A673 (cell line): Measurements from ENCODE around the gene MAP2K6. TPM values are rescaled to one million over a fixed set of nuclear protein-coding genes. Genes with fewer than 3 reads are reported as not detected.

Experiments
- BruUV-seq: library from RNA; stranded (reverse); fragments of 400-500 nt; replicated peaks from 2 replicates; lab custom pipeline; 2021; lab: Mats Ljungman, UMichigan
- CTCF ChIA-PET: fragments of 300-600 bp; sonication (Branson Sonifier 250); formaldehyde crosslinking; loops from one replicate; lab custom pipeline; 2022; ENCODE audit warnings: antibody characterized with exemption; lab: Charles Lee
- POLR2A ChIA-PET: fragments of 300-600 bp; sonication (Branson Sonifier 250); formaldehyde crosslinking; loops from one replicate; lab custom pipeline; 2022; ENCODE audit warnings: antibody characterized with exemption; ENCODE audit not compliant: low non-redundant PET; lab: Charles Lee
- DNase-seq: peaks from one replicate; pipeline ENCODE4 v3.0.0-alpha.2; 2015; ENCODE audit warnings: low spot score
- H3K27ac ChIP-seq: fragments of 200-600 bp; sonication (generic); 2 replicates; pipeline ENCODE4 v1.5.1; 2016; ENCODE audit warnings: mixed run types, low read depth, mild to moderate bottlenecking, mixed read lengths, antibody characterized with exemption, low read length; ENCODE audit not compliant: poor library complexity, severe bottlenecking
- H3K27me3 ChIP-seq: fragments of 200-600 bp; sonication (generic); replicated peaks from 2 replicates; pipeline ENCODE4 v1.6.1; 2017; ENCODE audit warnings: mixed run types, low read depth, mild to moderate bottlenecking, mixed read lengths, antibody characterized with exemption, low read length; ENCODE audit not compliant: insufficient read depth, poor library complexity
- H3K36me3 ChIP-seq: fragments of 200-600 bp; sonication (generic); 2 replicates; pipeline ENCODE4 v1.6.1; 2016; ENCODE audit warnings: mixed run types, mild to moderate bottlenecking, mixed read lengths, antibody characterized with exemption, low read length; ENCODE audit not compliant: insufficient read depth, poor library complexity, severe bottlenecking
- H3K4me1 ChIP-seq: fragments of 200-600 bp; sonication (generic); 2 replicates; pipeline ENCODE4 v1.6.1; 2017; ENCODE audit warnings: mixed run types, mild to moderate bottlenecking, mixed read lengths, antibody characterized with exemption, low read length; ENCODE audit not compliant: insufficient read depth, poor library complexity, severe bottlenecking
- H3K4me3 ChIP-seq: fragments of 200-600 bp; sonication (generic); 2 replicates; pipeline ENCODE4 v1.5.1; 2016; ENCODE audit warnings: low read depth, mixed run types, mild to moderate bottlenecking, mixed read lengths, low read length; ENCODE audit not compliant: poor library complexity, severe bottlenecking
- H3K9me3 ChIP-seq: fragments of 200-600 bp; sonication (generic); 2 replicates; pipeline ENCODE4 v1.6.1; 2016; ENCODE audit warnings: mixed run types, low read depth, mild to moderate bottlenecking, mixed read lengths, antibody characterized with exemption, low read length; ENCODE audit not compliant: poor library complexity, severe bottlenecking
- CTCF ChIP-seq: fragments of 300-800, 200-600 bp; sonication (generic); conservative IDR thresholded peaks from 2 replicates; pipeline ENCODE4 v1.5.1; 2017; ENCODE audit warnings: low read depth, mild to moderate bottlenecking, antibody characterized with exemption, low read length, moderate library complexity, mixed read lengths
- EZH2 ChIP-seq: fragments of 200-600 bp; sonication (generic); IDR thresholded peaks from 2 replicates; pipeline ENCODE4 v1.6.1; 2017; ENCODE audit warnings: borderline replicate concordance, low read depth, mild to moderate bottlenecking, mixed read lengths, antibody characterized with exemption, low read length; ENCODE audit not compliant: poor library complexity, severe bottlenecking
- intact Hi-C: fragments of 100-400 bp; cut with micrococcal nuclease; formaldehyde crosslinking; loops from one replicate; pipeline ENCODE4 v1.10.0; 2022; ENCODE audit not compliant: unreplicated experiment
- total RNA-seq: library from RNA; stranded (reverse); gene quantifications from 2 replicates; pipeline ENCODE4 v1.2.3, GENCODE V29; 2021

The MAP2K6 gene
- total RNA-seq, 1 experiment from 2014 or later = 14.1 TPM

DNA sequence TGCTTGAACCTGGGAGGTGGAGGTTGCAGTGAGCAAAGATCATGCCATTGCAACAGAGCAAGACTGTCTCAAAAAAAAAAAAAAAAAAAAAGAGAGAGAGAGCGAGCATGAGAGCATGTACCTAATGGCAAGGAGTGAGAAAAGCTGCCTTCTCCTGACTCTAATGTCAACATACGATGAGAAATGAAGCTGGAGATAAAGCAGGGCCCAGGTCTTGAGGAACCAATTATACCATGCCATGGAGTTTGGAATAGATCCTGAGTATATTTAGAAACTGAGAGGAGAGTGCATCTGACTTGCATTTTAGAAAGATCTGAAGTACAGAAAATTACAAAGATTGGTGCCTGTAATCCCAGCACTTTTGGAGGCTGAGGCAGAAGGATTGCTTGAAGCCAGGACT lies 3.8 kb upstream of the MAP2K6 start:
- Histone ChIP-seq H3K27me3 (no peaks in the 10 kb centered on the region), H3K36me3 (no peaks in the 10 kb centered on the region), H3K9me3 (no peaks in the 10 kb centered on the region), H3K27ac (no peak overlapping the region), H3K4me3 (no peak overlapping the region), H3K4me1 (no peaks in the 10 kb centered on the region)
- TF ChIP-seq EZH2 (no peak), CTCF (no peak)
- DNase-seq = no peak
- CTCF ChIA-PET = no interaction called here
- BruUV-seq = no TSS peak
- intact Hi-C loops = no loop called here
- POLR2A ChIA-PET = interaction anchor here (0.5 kb wide), 1 partner anchor 9 kb away, joined by 7 read pairs; no protein-coding TSS in a partner anchor

DNA sequence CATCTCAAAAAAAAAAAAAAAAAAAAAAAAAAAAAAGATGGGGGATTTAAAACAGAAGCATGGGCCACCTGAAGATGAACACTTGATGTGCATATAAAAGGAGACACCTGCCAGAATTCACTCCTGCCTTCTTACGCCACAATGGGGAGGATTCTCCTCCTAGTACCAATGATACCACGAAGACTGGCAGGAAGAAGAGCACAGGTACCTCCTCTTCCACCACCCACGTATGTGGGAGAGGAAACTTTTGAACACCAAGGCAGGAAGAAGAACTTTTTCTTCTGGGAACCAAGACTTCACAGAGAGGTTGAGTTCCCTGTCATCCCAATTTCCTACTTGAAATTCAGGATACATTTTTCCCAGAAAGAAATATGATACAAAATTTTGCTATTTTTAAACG lies 2.7 kb upstream of the MAP2K6 start:
- Histone ChIP-seq H3K27ac (no peak overlapping the region), H3K9me3 (no peaks in the 10 kb centered on the region), H3K4me3 (no peak overlapping the region), H3K36me3 (no peaks in the 10 kb centered on the region), H3K4me1 (peaks cover 10% of the 10 kb centered on the region), H3K27me3 (no peaks in the 10 kb centered on the region)
- CTCF ChIA-PET = interaction anchor here (0.7 kb wide), 1 partner anchor 195 kb away, joined by 3 read pairs; no protein-coding TSS in a partner anchor
- POLR2A ChIA-PET = no interaction called here
- intact Hi-C loops = no loop called here
- BruUV-seq = no TSS peak
- DNase-seq = no peak
- TF ChIP-seq EZH2 = no peak
- TF ChIP-seq CTCF = no peak

GRCh38 chr17:69412251-69412671 lies 2.2 kb upstream of the MAP2K6 start:
- POLR2A ChIA-PET = no interaction called here
- no TSS peak for BruUV-seq

More at GRCh38 chr17:69412251-69412671, 2.2 kb upstream of the MAP2K6 start:
- Histone ChIP-seq H3K9me3 (no peaks in the 10 kb centered on the region), H3K27me3 (no peaks in the 10 kb centered on the region), H3K27ac (no peak overlapping the region), H3K4me1 (peaks cover 15% of the 10 kb centered on the region), H3K4me3 (no peak overlapping the region), H3K36me3 (no peaks in the 10 kb centered on the region)
- CTCF ChIA-PET = no interaction called here
- TF ChIP-seq CTCF = no peak
- no peak for TF ChIP-seq EZH2
- DNase-seq = no peak
- intact Hi-C loops = no loop called here
